K562 (cell line): ENCODE results near the gene CYP4B1. TPM values are rescaled to one million over a fixed set of nuclear protein-coding genes. Genes with fewer than 3 reads are reported as not detected.

Source experiments
- CHD7 ChIP-seq: fragments of 200-600 bp; sonication (generic); IDR thresholded peaks from one replicate; pipeline ENCODE4 v1.6.1; 2012; ENCODE audit warnings: mild to moderate bottlenecking, low read depth, low read length, inconsistent platforms
- JUND ChIP-seq, 2 experiments: IDR thresholded peaks; 2 replicates in 1 of 2; 3 replicates in 1 of 2; pipeline ENCODE4 v1.6.1; 2011; ENCODE audit warnings: borderline replicate concordance in 2 of 2, low read depth in 2 of 2, low read length in 2 of 2, improper control_type of control experiment in 1 of 2, missing biosample characterization in 1 of 2, missing genetic modification characterization in 1 of 2, missing genetic modification reagents in 1 of 2
- STAT5B ChIP-seq: fragments of 250-450 bp; sonication (Bioruptor Pico); IDR thresholded peaks from 2 replicates; pipeline ENCODE4 v1.8.0; 2021; ENCODE audit warnings: mild to moderate bottlenecking, inconsistent platforms
- polyA plus RNA-seq, 8 experiments: library from polyadenylated mRNA; depleted of rRNA in 4 of 8; stranded (reverse) in 5 of 8; unstranded in 3 of 8; fragments of >200 nt; fragmentation: Nextera tagmentation in 2 of 8; fragmentation: Illumina TruSeq in 1 of 8; extraction: Ambion mirVana in 2 of 8; extraction: Trizol in 1 of 8; gene quantifications; 2 replicates each; pipeline versions ENCODE4 v1.2.1 to v1.2.3, GENCODE V29; 2011 to 2014; ENCODE audit warnings: inconsistent platforms in 1 of 8, missing spikeins in 1 of 8
- total RNA-seq, 7 experiments: library from RNA; depleted of rRNA in 6 of 7; stranded (reverse); fragments of >200 nt in 6 of 7; fragmentation: Illumina TruSeq in 2 of 7; extraction: Trizol in 2 of 7; gene quantifications; 2 replicates each; pipeline versions ENCODE4 v1.2.1 to v1.2.3, GENCODE V29; 2011 to 2021; ENCODE audit warnings: low replicate concordance in 1 of 7

The CYP4B1 gene
- total and polyA plus RNA-seq, 9 of the 15 experiments (the other 6 are each of a cell fraction or from before 2014, with no cell fraction given) = 0.69 TPM; not detected in 8

- no peak for TF ChIP-seq CHD7
- TF ChIP-seq STAT5B (CRISPR knock-in tag) = no peak
- no peak for TF ChIP-seq JUND (IDR thresholded peaks at IDR 0.05; ENCODE audit: borderline replicate concordance, low read depth, low read length)
- no peak for TF ChIP-seq JUND (tag; IDR thresholded peaks at IDR 0.05; ENCODE audit: borderline replicate concordance, low read depth, low read length)
- TF ChIP-seq, all 486 proteins: peak for 0
Observed at GRCh38 chr1:46813858-46814396, 15.1 kb downstream of the CYP4B1 start (continued).
